Measurements from ENCODE around the gene EIF3I. TPM values are rescaled to one million over a fixed set of nuclear protein-coding genes. Genes with fewer than 3 reads are reported as not detected.

Gene EIF3I
- total and polyA plus RNA-seq, 2 of the 13 experiments (the other 11 are each of a cell fraction or from before 2014, with no cell fraction given) = 210 to 223 TPM

DNA sequence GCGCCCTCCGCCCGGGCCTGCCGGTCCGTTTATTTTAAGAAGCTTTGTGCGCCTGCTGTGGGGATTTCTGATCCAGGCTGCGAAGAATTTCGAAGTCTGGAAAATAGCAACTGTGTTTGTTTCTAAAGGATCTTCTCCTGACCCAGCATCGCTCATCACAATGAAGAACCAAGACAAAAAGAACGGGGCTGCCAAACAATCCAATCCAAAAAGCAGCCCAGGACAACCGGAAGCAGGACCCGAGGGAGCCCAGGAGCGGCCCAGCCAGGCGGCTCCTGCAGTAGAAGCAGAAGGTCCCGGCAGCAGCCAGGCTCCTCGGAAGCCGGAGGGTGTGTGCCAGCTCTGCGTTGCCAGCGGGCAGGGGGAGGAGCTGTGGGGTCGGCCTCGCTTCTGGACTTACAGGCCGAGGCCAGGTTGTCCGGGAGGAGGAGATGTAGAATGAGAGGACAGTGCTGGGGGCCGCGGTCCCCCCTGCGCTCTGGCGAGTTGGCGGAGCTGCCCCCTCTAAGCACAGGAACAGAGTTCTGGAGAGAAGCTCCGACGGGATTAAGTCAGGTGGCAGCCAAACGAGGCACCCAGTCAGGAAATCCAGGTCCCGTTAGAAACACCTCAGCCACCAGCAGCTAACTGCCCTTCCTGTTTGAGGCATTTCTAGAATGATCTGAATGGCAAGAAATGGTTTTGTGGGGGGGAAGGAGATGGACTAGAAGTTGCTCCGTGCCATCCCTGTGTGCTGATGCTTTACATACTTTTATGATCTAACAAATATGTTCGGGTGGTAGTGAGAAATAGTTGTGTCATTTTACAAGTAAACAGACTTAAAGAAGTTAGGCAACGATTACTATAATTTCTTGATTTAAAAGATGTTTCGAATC, 41.8 kb upstream of the EIF3I start (continued):
- TF ChIP-seq HIVEP1 (CRISPR knock-in tag; IDR thresholded peaks at IDR 0.05) (peak; percentile 64; the same call in 1 of the 2 replicates), RXRB (CRISPR knock-in tag; IDR thresholded peaks at IDR 0.05; ENCODE audit: borderline replicate concordance) (no peak), HNRNPLL (IDR thresholded peaks at IDR 0.05; ENCODE audit: low read depth, low read length, poor library complexity, severe bottlenecking) (peak; percentile 28), ZNF605 (CRISPR knock-in tag; IDR thresholded peaks at IDR 0.05) (peak; percentile 57; the same call in 1 of the 2 replicates), ZNF501 (CRISPR knock-in tag; IDR thresholded peaks at IDR 0.05) (peak; percentile 64), GATAD2A (CRISPR knock-in tag; IDR thresholded peaks at IDR 0.05) (0 out of 2 replicates have a peak, but pooled peaks have one; percentile 49), KDM5A (IDR thresholded peaks at IDR 0.05; ENCODE audit: borderline replicate concordance, low read length) (peak; percentile 38; the same call in 1 of the 2 replicates), GLI4 (CRISPR knock-in tag; IDR thresholded peaks at IDR 0.05; ENCODE audit: borderline replicate concordance) (0 out of 2 replicates have a peak, but pooled peaks have one; percentile 57), SATB2 (CRISPR knock-in tag; IDR thresholded peaks at IDR 0.05) (no peak), NFATC3 (CRISPR knock-in tag; IDR thresholded peaks at IDR 0.05) (0 out of 2 replicates have a peak, but pooled peaks have one; percentile 62), ZNF337 (CRISPR knock-in tag; IDR thresholded peaks at IDR 0.05; ENCODE audit: borderline replicate concordance, low read depth) (0 out of 2 replicates have a peak, but pooled peaks have one; percentile 11), CREB1 (IDR thresholded peaks at IDR 0.05) (no peak), CREB1 (CRISPR knock-in tag; IDR thresholded peaks at IDR 0.05) (0 out of 2 replicates have a peak, but pooled peaks have one; percentile 26), ASH2L (IDR thresholded peaks at IDR 0.05; ENCODE audit: insufficient read length, low read depth, low read length) (peak; percentile 47), ZNF282 (IDR thresholded peaks at IDR 0.05; ENCODE audit: partially characterized antibody) (no peak)
- TF ChIP-seq, protein P1, sequence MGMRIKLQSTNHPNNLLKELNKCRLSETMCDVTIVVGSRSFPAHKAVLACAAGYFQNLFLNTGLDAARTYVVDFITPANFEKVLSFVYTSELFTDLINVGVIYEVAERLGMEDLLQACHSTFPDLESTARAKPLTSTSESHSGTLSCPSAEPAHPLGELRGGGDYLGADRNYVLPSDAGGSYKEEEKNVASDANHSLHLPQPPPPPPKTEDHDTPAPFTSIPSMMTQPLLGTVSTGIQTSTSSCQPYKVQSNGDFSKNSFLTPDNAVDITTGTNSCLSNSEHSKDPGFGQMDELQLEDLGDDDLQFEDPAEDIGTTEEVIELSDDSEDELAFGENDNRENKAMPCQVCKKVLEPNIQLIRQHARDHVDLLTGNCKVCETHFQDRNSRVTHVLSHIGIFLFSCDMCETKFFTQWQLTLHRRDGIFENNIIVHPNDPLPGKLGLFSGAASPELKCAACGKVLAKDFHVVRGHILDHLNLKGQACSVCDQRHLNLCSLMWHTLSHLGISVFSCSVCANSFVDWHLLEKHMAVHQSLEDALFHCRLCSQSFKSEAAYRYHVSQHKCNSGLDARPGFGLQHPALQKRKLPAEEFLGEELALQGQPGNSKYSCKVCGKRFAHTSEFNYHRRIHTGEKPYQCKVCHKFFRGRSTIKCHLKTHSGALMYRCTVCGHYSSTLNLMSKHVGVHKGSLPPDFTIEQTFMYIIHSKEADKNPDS (CRISPR knock-in tag; IDR thresholded peaks at IDR 0.05) = 0 out of 2 replicates have a peak, but pooled peaks have one; percentile 7
- TF ChIP-seq, protein P2, sequence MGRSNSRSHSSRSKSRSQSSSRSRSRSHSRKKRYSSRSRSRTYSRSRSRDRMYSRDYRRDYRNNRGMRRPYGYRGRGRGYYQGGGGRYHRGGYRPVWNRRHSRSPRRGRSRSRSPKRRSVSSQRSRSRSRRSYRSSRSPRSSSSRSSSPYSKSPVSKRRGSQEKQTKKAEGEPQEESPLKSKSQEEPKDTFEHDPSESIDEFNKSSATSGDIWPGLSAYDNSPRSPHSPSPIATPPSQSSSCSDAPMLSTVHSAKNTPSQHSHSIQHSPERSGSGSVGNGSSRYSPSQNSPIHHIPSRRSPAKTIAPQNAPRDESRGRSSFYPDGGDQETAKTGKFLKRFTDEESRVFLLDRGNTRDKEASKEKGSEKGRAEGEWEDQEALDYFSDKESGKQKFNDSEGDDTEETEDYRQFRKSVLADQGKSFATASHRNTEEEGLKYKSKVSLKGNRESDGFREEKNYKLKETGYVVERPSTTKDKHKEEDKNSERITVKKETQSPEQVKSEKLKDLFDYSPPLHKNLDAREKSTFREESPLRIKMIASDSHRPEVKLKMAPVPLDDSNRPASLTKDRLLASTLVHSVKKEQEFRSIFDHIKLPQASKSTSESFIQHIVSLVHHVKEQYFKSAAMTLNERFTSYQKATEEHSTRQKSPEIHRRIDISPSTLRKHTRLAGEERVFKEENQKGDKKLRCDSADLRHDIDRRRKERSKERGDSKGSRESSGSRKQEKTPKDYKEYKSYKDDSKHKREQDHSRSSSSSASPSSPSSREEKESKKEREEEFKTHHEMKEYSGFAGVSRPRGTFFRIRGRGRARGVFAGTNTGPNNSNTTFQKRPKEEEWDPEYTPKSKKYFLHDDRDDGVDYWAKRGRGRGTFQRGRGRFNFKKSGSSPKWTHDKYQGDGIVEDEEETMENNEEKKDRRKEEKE (IDR thresholded peaks at IDR 0.05) = no peak
- TF ChIP-seq, protein P3, sequence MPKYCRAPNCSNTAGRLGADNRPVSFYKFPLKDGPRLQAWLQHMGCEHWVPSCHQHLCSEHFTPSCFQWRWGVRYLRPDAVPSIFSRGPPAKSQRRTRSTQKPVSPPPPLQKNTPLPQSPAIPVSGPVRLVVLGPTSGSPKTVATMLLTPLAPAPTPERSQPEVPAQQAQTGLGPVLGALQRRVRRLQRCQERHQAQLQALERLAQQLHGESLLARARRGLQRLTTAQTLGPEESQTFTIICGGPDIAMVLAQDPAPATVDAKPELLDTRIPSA (CRISPR knock-in tag; IDR thresholded peaks at IDR 0.05; ENCODE audit: borderline replicate concordance) = peak; percentile 67; the same call in 1 of the 2 replicates
- TF ChIP-seq, protein P4, sequence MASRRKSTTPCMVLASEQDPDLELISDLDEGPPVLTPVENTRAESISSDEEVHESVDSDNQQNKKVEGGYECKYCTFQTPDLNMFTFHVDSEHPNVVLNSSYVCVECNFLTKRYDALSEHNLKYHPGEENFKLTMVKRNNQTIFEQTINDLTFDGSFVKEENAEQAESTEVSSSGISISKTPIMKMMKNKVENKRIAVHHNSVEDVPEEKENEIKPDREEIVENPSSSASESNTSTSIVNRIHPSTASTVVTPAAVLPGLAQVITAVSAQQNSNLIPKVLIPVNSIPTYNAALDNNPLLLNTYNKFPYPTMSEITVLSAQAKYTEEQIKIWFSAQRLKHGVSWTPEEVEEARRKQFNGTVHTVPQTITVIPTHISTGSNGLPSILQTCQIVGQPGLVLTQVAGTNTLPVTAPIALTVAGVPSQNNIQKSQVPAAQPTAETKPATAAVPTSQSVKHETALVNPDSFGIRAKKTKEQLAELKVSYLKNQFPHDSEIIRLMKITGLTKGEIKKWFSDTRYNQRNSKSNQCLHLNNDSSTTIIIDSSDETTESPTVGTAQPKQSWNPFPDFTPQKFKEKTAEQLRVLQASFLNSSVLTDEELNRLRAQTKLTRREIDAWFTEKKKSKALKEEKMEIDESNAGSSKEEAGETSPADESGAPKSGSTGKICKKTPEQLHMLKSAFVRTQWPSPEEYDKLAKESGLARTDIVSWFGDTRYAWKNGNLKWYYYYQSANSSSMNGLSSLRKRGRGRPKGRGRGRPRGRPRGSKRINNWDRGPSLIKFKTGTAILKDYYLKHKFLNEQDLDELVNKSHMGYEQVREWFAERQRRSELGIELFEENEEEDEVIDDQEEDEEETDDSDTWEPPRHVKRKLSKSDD (CRISPR knock-in tag; IDR thresholded peaks at IDR 0.05; ENCODE audit: low read depth) = peak; percentile 0; the same call in 1 of the 2 replicates

All from HepG2 (cell line).